Measurements from ENCODE around the gene SHLD2.

DNA sequence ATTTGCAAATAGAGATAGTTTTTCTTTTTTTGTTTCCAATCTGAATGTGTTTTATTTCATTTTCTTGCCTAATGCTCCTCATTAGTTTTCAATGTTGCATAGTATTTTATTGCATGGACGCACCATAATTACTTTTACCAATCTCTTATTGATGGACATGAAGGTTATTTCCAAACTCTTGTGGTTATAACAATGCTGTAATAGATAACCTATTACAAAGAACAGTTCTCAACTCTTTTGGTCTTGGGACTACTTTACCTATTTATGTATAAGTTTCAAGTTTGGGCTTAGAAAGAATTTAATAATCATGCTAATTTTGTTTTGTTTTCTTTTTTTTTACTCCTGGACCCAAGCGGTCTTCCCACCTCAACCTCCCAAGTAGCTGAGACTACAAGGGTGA, 7.0 kb downstream of the SHLD2 start:
- TF ChIP-seq POLR2A (IDR thresholded peaks at IDR 0.05; ENCODE audit: borderline replicate concordance, extremely low read depth, insufficient read depth, insufficient read length) = no peak
- no peak for TF ChIP-seq EZH2 (IDR thresholded peaks at IDR 0.05)
- TF ChIP-seq, protein P1, sequence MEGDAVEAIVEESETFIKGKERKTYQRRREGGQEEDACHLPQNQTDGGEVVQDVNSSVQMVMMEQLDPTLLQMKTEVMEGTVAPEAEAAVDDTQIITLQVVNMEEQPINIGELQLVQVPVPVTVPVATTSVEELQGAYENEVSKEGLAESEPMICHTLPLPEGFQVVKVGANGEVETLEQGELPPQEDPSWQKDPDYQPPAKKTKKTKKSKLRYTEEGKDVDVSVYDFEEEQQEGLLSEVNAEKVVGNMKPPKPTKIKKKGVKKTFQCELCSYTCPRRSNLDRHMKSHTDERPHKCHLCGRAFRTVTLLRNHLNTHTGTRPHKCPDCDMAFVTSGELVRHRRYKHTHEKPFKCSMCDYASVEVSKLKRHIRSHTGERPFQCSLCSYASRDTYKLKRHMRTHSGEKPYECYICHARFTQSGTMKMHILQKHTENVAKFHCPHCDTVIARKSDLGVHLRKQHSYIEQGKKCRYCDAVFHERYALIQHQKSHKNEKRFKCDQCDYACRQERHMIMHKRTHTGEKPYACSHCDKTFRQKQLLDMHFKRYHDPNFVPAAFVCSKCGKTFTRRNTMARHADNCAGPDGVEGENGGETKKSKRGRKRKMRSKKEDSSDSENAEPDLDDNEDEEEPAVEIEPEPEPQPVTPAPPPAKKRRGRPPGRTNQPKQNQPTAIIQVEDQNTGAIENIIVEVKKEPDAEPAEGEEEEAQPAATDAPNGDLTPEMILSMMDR (IDR thresholded peaks at IDR 0.05 in 2 of 3, conservative IDR thresholded peaks at IDR 0.05 in 1 of 3; ENCODE audit: borderline replicate concordance in 1 of 3, insufficient read depth in 1 of 3, low read depth in 2 of 3, low read length in 2 of 3) = no peak
- TF ChIP-seq, protein P2, sequence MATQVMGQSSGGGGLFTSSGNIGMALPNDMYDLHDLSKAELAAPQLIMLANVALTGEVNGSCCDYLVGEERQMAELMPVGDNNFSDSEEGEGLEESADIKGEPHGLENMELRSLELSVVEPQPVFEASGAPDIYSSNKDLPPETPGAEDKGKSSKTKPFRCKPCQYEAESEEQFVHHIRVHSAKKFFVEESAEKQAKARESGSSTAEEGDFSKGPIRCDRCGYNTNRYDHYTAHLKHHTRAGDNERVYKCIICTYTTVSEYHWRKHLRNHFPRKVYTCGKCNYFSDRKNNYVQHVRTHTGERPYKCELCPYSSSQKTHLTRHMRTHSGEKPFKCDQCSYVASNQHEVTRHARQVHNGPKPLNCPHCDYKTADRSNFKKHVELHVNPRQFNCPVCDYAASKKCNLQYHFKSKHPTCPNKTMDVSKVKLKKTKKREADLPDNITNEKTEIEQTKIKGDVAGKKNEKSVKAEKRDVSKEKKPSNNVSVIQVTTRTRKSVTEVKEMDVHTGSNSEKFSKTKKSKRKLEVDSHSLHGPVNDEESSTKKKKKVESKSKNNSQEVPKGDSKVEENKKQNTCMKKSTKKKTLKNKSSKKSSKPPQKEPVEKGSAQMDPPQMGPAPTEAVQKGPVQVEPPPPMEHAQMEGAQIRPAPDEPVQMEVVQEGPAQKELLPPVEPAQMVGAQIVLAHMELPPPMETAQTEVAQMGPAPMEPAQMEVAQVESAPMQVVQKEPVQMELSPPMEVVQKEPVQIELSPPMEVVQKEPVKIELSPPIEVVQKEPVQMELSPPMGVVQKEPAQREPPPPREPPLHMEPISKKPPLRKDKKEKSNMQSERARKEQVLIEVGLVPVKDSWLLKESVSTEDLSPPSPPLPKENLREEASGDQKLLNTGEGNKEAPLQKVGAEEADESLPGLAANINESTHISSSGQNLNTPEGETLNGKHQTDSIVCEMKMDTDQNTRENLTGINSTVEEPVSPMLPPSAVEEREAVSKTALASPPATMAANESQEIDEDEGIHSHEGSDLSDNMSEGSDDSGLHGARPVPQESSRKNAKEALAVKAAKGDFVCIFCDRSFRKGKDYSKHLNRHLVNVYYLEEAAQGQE (IDR thresholded peaks at IDR 0.05; ENCODE audit: low read depth) = no peak
- TF ChIP-seq JUND (IDR thresholded peaks at IDR 0.05) = no peak
- TF ChIP-seq, protein P3, sequence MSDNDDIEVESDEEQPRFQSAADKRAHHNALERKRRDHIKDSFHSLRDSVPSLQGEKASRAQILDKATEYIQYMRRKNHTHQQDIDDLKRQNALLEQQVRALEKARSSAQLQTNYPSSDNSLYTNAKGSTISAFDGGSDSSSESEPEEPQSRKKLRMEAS (IDR thresholded peaks at IDR 0.05) = no peak
- TF ChIP-seq POLR2AphosphoS5 (IDR thresholded peaks at IDR 0.05; ENCODE audit: low read depth, low read length) = no peak
- TF ChIP-seq RAD21 (IDR thresholded peaks at IDR 0.05; ENCODE audit: low read depth) = no peak
- no peak for TF ChIP-seq EZH2phosphoT487 (IDR thresholded peaks at IDR 0.05; ENCODE audit: borderline replicate concordance)
- TF ChIP-seq, protein P4, sequence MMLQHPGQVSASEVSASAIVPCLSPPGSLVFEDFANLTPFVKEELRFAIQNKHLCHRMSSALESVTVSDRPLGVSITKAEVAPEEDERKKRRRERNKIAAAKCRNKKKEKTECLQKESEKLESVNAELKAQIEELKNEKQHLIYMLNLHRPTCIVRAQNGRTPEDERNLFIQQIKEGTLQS (IDR thresholded peaks at IDR 0.05) = no peak
- no peak for TF ChIP-seq ELF1 (IDR thresholded peaks at IDR 0.05; ENCODE audit: borderline replicate concordance, low read depth)
- no peak for TF ChIP-seq EGR1 (IDR thresholded peaks at IDR 0.05; ENCODE audit: low read depth)
- TF ChIP-seq ZNF274 (IDR thresholded peaks at IDR 0.05; ENCODE audit: low read depth, low read length) = no peak

Data from HCT116 (cell line).